ENCODE results near the gene RBBP4.

RBBP4 gene

GRCh38 chr1:32716312-32717148, 65.5 kb downstream of the RBBP4 start:
- no peaks in the 10 kb centered on the region for H3K27me3 ChIP-seq (replicated peaks; ENCODE audit: insufficient read depth, low read length)
- H3K4me1 ChIP-seq (ENCODE audit: low read length) = peaks cover 13% of the 10 kb centered on the region
- no peaks in the 10 kb centered on the region for H3K9me3 ChIP-seq (replicated peaks; ENCODE audit: insufficient read depth, low read length)
- peak overlapping the region; percentile 69 for H2AFZ ChIP-seq (ENCODE audit: low read length)
- H4K20me1 ChIP-seq (ENCODE audit: insufficient read depth, low read length) = no peaks in the 10 kb centered on the region
- no peak for TF ChIP-seq EZH2phosphoT487 (IDR thresholded peaks at IDR 0.05; ENCODE audit: low read length)
- no peak for TF ChIP-seq CTCF (IDR thresholded peaks at IDR 0.05; ENCODE audit: low read length)
- TF ChIP-seq EZH2 (optimal IDR thresholded peaks at IDR 0.05; ENCODE audit: low read depth, low read length) = no peak
- DNase-seq = peak; percentile 96
- H3K36me3 ChIP-seq (replicated peaks; ENCODE audit: insufficient read depth, low read length) = no peaks in the 10 kb centered on the region
- H3K79me2 ChIP-seq (ENCODE audit: low read length) = no peaks in the 10 kb centered on the region
- H3F3A ChIP-seq (ENCODE audit: insufficient read depth, low read length) = no peaks in the 10 kb centered on the region
- H3K9ac ChIP-seq (ENCODE audit: low read length) = peak overlapping the region; percentile 22; the same call in 1 of the 2 replicates
- peak overlapping the region; percentile 51 for H3K4me2 ChIP-seq (ENCODE audit: low read depth, low read length)
- H3K9me2 ChIP-seq (replicated peaks; ENCODE audit: insufficient read depth, low read length) = no peaks in the 10 kb centered on the region
- H3K27ac ChIP-seq (ENCODE audit: low read length) = peak overlapping the region; percentile 8; the same call in 1 of the 2 replicates
- peak overlapping the region; percentile 9 for H3K4me3 ChIP-seq (ENCODE audit: low read length)

GRCh38 chr1:32717503-32717902, 66.5 kb downstream of the RBBP4 start:
- Histone ChIP-seq H3K9me2 (replicated peaks; ENCODE audit: insufficient read depth, low read length) (no peaks in the 10 kb centered on the region), H3K27ac (ENCODE audit: low read length) (no peak overlapping the region), H3K27me3 (replicated peaks; ENCODE audit: insufficient read depth, low read length) (no peaks in the 10 kb centered on the region), H3K36me3 (replicated peaks; ENCODE audit: insufficient read depth, low read length) (no peaks in the 10 kb centered on the region), H4K20me1 (ENCODE audit: insufficient read depth, low read length) (no peaks in the 10 kb centered on the region), H3K4me2 (ENCODE audit: low read depth, low read length) (peak overlapping the region; percentile 51; the same call in 1 of the 2 replicates), H3K4me1 (ENCODE audit: low read length) (peaks cover 13% of the 10 kb centered on the region), H3K9me3 (replicated peaks; ENCODE audit: insufficient read depth, low read length) (no peaks in the 10 kb centered on the region), H3K9ac (ENCODE audit: low read length) (no peak overlapping the region), H3F3A (ENCODE audit: insufficient read depth, low read length) (no peaks in the 10 kb centered on the region), H3K4me3 (ENCODE audit: low read length) (no peak overlapping the region), H2AFZ (ENCODE audit: low read length) (no peak overlapping the region), H3K79me2 (ENCODE audit: low read length) (no peaks in the 10 kb centered on the region)
- no peak for DNase-seq
- TF ChIP-seq EZH2 (optimal IDR thresholded peaks at IDR 0.05; ENCODE audit: low read depth, low read length) (no peak), EZH2phosphoT487 (IDR thresholded peaks at IDR 0.05; ENCODE audit: low read length) (no peak), CTCF (IDR thresholded peaks at IDR 0.05; ENCODE audit: low read length) (no peak)

- Histone ChIP-seq H3F3A (ENCODE audit: insufficient read depth, low read length) (no peaks in the 10 kb centered on the region), H3K27me3 (replicated peaks; ENCODE audit: insufficient read depth, low read length) (no peaks in the 10 kb centered on the region), H3K4me2 (ENCODE audit: low read depth, low read length) (no peak overlapping the region), H3K4me1 (ENCODE audit: low read length) (peaks cover 13% of the 10 kb centered on the region), H3K9ac (ENCODE audit: low read length) (no peak overlapping the region), H3K4me3 (ENCODE audit: low read length) (no peak overlapping the region), H3K79me2 (ENCODE audit: low read length) (no peaks in the 10 kb centered on the region), H4K20me1 (ENCODE audit: insufficient read depth, low read length) (no peaks in the 10 kb centered on the region), H3K9me3 (replicated peaks; ENCODE audit: insufficient read depth, low read length) (no peaks in the 10 kb centered on the region), H3K27ac (ENCODE audit: low read length) (no peak overlapping the region), H3K9me2 (replicated peaks; ENCODE audit: insufficient read depth, low read length) (no peaks in the 10 kb centered on the region), H2AFZ (ENCODE audit: low read length) (no peak overlapping the region), H3K36me3 (replicated peaks; ENCODE audit: insufficient read depth, low read length) (no peaks in the 10 kb centered on the region)
- no peak for DNase-seq
- no peak for TF ChIP-seq CTCF (IDR thresholded peaks at IDR 0.05; ENCODE audit: low read length)
- TF ChIP-seq EZH2 (optimal IDR thresholded peaks at IDR 0.05; ENCODE audit: low read depth, low read length) = no peak
- TF ChIP-seq EZH2phosphoT487 (IDR thresholded peaks at IDR 0.05; ENCODE audit: low read length) = no peak
Observed at GRCh38 chr1:32718036-32718435, 67.0 kb downstream of the RBBP4 start.
